NCI-H2081 (cell line): ENCODE measurements around the gene KCNH4.

ENCODE experiments used
- DNase-seq, 2 experiments: peaks; one replicate each; lab custom pipeline; 2025; lab: John Stamatoyannopoulos, UW

Gene KCNH4

DNA sequence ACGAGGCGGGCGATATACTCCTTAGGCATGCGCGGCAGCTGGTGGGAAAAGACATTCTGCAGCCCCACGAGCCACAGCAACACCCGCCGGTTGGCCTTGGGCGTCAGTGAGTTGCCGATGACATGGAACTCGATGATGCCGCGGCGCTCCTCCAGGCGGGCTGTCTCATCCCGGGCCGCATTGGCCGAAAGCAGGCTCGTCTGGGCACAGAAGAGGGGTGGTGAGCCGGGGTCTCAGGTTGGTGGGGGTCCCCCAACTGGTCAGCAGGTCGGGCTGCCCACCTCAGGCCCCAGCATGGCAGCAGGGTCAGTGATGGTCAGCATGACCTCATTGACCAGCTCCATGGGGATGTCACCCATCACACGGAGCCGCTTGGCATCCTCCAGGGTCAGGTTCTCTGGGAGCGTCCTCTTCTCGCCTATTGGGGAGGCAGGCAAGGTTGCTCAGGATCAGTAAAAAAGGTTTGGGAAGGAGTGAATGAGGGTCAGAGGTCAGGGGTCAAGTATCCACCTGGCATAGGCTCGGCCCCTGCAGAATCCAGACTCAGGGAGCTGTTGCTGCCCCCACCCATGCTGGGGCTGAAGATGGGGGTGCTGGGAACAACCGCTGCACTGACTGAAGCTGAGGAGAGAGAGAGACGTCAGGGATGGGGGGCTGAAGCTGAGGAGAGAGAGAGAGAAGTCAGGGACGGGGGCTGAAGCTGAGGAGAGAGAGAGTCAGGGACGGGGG, 63.4 kb downstream of the KCNH4 start:
- no peak for DNase-seq

DNA sequence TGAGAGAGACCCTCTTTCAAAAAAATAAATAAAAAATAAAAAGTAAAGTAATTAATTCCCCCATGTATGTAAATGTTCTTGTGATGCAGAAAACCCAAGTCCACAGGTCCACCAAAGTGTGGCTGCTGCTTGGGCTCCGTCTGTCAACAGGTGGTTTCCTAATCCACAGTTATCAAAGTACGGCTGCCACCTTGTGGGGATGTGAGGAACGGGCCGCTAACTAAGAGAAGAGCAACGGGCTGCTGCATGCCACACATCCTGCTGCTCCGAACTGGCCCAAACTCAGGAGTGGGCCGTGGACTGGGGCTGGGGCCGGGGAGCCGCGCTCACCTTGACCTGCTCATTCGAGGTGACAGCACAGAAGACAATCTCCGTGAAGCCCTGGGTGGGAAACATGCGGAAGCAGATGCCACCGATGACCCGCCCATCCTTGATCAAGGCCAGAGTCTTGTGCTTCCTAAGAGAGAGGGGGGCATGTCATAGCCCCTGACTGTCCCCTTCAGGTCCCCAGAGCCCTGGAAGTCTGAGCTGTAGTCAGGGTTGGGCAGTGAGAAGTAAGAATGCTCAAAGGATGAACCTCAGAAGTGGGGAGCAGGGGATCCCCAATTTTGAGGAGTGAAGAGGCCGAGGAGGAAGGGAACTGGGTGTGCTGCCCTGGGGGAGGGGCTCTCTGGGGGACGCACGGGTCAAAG, 64.1 kb downstream of the KCNH4 start:
- peak; percentile 75 to 79 for DNase-seq

DNA sequence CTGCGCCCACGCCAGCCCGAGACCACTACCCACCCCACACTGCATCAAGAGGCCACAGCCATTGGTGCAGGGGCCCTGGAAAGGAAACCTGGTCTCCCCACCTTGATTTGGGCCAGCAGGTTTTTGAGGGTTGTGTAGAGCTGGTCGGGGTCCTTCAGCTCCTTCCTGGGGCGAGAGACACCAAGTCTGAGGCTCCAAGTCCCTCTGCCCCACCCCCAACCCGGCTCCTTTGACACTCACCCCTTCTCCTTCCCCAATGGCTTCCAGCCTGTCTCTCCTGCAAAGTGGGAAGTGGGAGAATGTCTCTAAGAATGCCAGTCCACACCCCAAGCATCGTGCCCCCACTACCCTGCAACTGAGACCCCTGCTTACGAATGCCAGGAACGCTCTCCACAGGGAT, 66.8 kb downstream of the KCNH4 start:
- no peak for DNase-seq

DNA sequence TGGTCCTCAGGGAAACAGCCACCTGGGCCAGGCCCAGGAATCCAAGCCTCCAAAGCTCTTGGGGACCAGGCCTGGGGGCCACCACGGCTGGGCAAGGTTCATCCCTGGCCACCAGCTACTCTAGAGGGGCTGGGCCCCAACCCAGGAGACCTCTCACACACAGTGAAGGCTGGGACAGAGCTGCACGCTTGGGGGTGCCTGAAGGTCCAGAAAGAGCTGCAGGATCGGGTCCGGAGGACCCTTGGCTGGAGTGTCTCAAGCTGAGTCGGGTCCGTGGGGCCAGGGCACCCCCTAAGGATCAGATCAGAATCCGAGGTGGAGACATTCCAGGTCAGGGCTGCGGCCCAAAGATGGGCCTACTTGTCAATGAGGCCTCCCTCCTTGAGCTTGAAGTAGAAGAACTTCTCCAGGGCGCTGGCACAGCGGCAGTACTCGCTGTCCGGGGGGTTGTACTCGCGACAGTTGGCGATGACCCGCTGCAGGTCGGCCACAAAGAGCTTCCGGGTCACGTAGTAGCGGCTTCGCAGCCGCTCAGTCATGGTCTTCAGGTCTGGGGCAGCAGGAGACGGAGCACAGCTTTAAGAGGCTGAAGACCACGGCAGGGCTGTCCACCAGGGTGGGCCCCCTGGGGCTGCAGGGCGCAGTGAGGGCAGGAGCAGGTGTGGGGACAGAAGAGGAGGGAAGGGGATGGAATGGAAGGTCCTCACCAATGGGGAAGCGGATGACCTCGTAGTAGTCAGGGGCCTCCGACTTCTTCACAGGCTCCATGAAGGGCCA, 67.5 kb downstream of the KCNH4 start:
- no peak for DNase-seq

DNA sequence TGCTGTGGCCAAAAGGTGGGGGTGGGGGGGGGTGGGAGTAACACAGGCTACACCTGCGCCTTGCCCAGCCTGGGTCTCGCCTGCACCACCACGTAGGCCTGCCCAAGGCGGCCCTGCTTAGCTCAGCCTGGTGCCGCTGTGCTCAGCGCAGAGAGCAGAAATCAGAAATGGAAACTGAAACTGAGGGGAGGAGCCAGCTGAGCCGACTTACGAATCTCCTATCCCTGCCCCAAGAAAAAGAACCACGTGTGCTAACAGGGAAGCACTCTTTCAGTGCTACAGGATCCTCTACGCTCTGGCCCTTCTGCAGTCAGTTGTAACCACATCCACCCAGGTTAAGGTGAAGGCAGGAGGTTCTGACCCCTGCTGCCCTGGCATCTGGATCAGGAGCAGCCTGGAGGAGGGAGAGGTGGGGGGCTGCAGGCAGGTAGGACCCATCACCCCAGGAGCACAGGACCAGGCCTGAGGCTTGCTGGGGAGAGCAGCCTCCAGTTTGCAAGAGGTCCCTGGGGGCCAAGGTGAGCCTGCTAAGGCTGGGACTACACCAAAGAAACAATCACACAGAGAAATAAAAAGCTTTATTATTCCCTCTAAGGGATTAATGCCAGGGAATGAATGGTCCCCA, 68.3 kb downstream of the KCNH4 start, which contains the start of gene DHX58:
Gene DHX58, minus strand, starts transcription at position 163 of the 625 bp plus-strand sequence. CDS start 822 bp downstream, outside the sequence.
- DNase-seq, result no peak

DNA sequence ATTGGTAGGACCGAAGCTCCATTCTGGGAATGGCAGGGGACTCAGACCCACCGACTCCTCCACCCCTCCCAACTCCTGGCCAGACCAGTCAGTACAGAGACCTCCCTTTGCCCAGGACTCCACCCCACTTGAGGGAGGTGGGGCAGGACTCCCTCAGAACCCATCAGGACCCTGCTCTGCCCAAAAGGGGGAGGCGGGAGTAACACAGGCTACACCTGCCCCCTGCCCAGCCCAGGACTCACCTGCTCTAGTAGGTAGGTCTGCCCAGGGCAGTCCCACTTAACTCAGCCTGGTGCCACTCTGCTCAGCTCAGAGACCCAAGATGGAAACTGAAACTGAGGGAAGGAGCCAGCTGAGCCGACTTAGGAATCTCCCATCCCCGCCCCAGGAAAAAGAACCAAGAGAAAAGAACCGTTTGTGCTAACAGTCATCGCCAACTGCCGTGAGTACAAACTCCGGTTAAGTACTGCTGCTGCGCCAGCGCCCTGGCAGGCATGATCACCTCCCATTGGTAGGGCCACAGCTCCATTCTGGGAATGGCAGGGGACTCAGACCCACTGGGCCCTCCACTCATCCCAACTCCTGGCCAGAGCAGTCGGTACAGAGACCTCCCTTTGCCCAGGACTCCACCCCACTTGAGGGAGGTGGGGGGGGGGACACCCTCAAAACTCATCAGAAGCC, 68.9 kb downstream of the KCNH4 start:
- DNase-seq, result no peak

DNA sequence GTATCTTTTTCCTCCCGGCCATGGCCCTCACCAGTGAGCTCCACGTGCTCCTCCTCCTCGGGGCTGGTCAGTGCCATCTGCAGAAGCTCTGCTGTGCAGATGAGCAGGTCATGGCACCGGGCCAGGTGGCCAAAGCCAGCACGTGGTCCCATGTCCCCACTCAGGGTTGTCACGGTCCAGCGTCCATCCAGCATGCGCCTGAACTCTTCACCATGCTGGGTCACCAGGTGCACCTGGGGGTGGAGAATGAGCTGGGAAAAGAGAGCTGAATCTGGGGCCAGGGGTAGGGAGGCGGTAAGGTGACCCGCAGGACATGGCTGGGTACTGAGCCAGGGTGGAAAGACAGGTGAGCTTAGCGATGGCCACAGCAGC, 69.7 kb downstream of the KCNH4 start:
- DNase-seq, result no peak

DNA sequence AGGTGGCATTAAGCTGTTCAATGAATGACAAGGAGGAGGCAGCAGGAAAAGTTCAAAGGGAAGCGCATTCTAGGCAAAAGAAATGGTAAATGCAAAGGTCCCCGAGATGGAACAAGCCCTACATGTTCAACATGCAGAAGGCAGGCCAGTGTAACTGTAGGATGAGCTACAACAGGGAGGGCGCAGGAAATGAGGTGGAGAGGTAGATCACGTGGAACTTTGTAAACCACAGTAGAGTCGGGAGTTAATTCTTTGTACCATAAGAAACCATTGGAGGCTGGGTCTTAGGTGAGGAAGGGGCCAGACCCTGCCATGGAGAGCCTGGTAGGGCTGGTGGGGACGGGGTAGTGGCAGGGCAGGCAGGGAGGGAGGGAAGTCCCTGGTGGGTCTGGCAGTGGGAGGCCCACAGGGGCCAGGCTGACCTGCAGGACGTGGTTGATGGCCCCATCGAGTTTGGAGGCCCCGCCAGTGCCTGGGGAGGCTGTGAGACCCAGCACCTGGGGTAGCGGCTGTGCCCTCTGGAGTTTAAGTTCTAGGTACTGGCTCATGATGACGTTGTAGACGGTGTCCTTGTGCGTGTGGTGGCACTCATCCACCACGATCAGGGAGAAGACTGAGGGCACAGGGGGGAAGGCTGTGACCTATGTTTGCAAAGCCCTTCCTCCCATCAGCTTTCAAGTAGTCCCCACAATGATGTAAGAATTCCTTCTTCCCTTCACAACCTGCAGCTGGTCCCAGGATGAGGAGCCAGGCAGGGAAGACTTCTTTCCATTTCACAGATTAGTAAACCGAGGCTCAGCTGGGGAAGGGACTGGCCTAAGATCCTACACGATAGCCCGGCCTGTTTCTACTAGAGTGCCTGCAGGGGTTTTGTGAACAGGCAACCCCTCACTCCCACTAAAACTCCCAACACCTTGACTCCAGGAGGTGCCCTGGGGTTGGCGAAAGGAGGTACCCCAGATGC, 70.4 kb downstream of the KCNH4 start:
- DNase-seq, result no peak

DNA sequence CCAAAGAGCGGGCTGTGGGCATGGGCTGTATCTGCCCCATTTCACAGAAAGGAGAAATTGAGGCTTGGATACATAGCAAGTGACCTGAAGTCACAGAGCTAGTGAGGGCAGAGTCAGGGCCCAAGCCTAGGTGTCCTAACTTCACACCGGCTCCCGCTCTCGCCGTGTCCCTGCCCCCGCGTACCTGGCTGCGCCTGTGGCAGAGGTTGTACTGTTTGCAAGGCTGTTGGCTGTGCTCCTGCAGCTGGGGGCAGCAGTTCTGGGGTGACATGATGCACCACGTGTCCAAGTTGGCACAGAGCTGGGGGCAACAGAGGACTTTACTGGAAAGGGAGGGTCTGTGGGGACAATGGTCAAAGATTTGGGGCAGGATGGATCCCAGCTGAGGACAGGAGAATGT, 71.9 kb downstream of the KCNH4 start:
- no peak for DNase-seq

DNA sequence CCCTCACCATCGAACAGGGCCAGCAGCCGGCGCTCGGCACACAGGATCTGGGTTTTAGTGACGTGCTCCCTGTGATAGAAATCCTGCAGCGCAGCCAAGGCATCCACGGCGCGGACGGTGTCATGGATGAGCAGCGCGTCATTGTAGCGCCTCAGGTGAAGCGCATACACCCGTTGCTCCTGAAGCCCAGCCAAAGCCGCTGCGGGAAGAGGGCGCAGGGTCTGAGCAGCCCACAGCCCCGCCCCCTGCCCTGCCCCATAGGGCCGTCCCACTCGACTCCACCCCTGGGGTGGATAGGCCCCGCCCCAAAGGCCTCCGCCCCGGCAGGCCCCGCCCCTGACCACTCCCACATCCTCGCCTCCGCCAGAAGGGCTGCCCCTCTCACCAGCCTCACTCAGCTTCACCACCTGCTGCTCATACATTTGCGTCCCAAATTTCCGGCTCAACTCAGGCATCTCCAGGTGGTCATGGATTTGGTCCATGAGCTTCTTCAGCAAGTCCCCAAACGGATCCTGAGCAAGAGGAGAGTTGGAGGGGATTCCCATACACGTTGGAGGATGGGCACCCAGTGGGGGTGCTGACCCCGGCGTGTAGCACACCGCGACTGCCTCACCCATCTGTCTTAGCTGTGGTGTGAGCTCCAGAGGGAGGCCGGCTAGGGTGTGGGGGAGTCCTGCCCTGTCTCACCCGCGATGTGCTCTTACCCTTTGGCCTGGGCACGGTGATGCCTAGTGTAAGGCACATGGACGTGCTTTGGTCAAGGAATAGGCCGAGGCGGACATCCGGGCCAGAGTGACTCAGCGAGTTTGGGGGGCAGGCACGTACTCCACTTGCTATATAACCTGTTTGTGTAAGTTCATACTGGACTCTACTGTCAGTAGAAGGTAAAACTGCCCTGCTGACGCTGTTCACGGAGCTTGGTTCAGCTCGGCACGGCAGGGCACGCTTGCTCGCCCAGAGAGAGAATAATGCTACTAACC, 73.1 kb downstream of the KCNH4 start:
- DNase-seq, result peak; percentile 94 to 98

DNA sequence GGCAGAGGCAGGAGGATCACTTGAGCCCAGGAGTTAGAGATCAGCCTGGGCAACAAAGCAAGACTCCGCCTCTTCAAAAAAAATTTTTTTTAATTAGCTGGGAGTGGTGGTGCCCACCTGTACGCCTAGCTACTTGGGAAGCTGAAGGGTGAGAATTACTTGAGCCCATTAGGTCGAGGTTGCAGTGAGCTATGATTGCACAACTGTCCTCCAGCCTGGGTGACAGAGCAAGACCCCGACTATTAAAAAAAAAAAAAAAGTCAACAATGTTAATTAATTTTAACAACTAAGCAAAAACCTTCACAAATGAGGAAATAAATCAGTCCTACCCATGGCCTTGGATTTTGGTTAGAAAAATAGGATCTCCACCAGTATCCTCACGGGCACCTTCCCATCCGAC, 73.8 kb downstream of the KCNH4 start:
- DNase-seq, result no peak
